Kidney (tissue), 14 donors: ENCODE measurements around the gene TENM4. TPM values are rescaled to one million over a fixed set of nuclear protein-coding genes. Genes with fewer than 3 reads are reported as not detected.

Experiments used
- DNase-seq, 5 donors: peaks; one replicate each; pipeline ENCODE4 v3.0.0-alpha.2; 2013 to 2020
- FAIRE-seq: peaks from 2 replicates; lab custom pipeline; 2012; peaks lifted over from hg19 to GRCh38; lab: Jason Lieb, UNC
- H3K27ac ChIP-seq, 2 donors: one replicate each; pipeline ENCODE4 v1.7.0; 2013; ENCODE audit warnings: low read depth in 2 of 2, low read length in 2 of 2, inconsistent platforms in 1 of 2
- H3K27me3 ChIP-seq: one replicate; pipeline ENCODE4 v1.7.1; 2013; ENCODE audit warnings: low read length, inconsistent platforms; ENCODE audit not compliant: control insufficient read depth, insufficient read depth
- H3K36me3 ChIP-seq, 3 donors: one replicate each; pipeline versions ENCODE4 v1.7.0 to v1.7.1; 2013; ENCODE audit warnings: low read length in 3 of 3, control low read depth in 1 of 3, inconsistent platforms in 1 of 3; ENCODE audit not compliant: insufficient read depth in 3 of 3, control insufficient read depth in 2 of 3
- H3K4me1 ChIP-seq, 3 donors: one replicate each; pipeline versions ENCODE4 v1.7.0 to v1.7.1; 2013; ENCODE audit warnings: low read length in 3 of 3, inconsistent platforms in 1 of 3, low read depth in 1 of 3; ENCODE audit not compliant: control insufficient read depth in 2 of 3, insufficient read depth in 2 of 3
- H3K4me3 ChIP-seq, 3 donors: one replicate each; pipeline versions ENCODE4 v1.7.0 to v1.8.1; 2013; ENCODE audit warnings: low read length in 3 of 3, control low read depth in 1 of 3, inconsistent platforms in 1 of 3
- H3K9ac ChIP-seq, 3 donors: one replicate each; pipeline versions ENCODE4 v1.7.0 to v1.7.1; 2013; ENCODE audit warnings: low read length in 3 of 3, control low read depth in 1 of 3, inconsistent platforms in 1 of 3
- H3K9me3 ChIP-seq, 3 donors: one replicate each; pipeline versions ENCODE4 v1.7.0 to v1.7.1; 2013; ENCODE audit warnings: low read length in 3 of 3, control low read depth in 1 of 3, inconsistent platforms in 1 of 3; ENCODE audit not compliant: control insufficient read depth in 2 of 3, insufficient read depth in 1 of 3
- intact Hi-C: fragments of 100-400 bp; cut with DNase I; formaldehyde crosslinking; loops from one replicate; pipeline ENCODE4 v1.11.1; 2022
- polyA plus RNA-seq: library from polyadenylated mRNA; stranded (reverse); fragments of 350-450 nt; fragmentation: Illumina TruSeq; extraction: RNeasy Lipid Tissue Mini Kit (QIAGEN cat#74804); gene quantifications from one replicate; pipeline ENCODE4 v1.2.3, GENCODE V29; 2014; ENCODE audit warnings: low read depth, low replicate concordance; ENCODE audit not compliant: insufficient read depth
- total RNA-seq: library from RNA; stranded (reverse); fragmentation: NEBNext Ultra II Directional; extraction: Animal tissue kit (Norgen Biotek cat#: 25700); gene quantifications from one replicate; pipeline ENCODE4 v1.2.1, GENCODE V29; 2021
- TF ChIP-seq, protein P1 (sequence below): IDR thresholded peaks from 3 replicates; pipeline ENCODE4 v1.5.1; 2012; ENCODE audit warnings: mild to moderate bottlenecking, moderate library complexity, borderline replicate concordance; ENCODE audit not compliant: insufficient read depth; ENCODE audit errors: extremely low read depth
- donor health status: control.
- donor health status: control.
- donor health status: control.
- donor health status: control.
- donor health status: control.
- donor health status: DM: yes; HTN: yes; CAD: no.
- donor health status: Normal renal cell carcinoma (clear cell type).

Gene TENM4
- total and polyA plus RNA-seq, 2 donors from 2014 or later, result 0.34 to 31.0 TPM

- H3K27me3 ChIP-seq, result no peaks in the 10 kb centered on the region
- no peaks in the 10 kb centered on the region for H3K4me1 ChIP-seq
- intact Hi-C loops, result no loop called here
- H3K36me3 ChIP-seq, result no peaks in the 10 kb centered on the region
- no peak overlapping the region for H3K27ac ChIP-seq
- no peak overlapping the region for H3K9ac ChIP-seq
- FAIRE-seq (no peak), DNase-seq (no peak)
- TF ChIP-seq, protein P1, sequence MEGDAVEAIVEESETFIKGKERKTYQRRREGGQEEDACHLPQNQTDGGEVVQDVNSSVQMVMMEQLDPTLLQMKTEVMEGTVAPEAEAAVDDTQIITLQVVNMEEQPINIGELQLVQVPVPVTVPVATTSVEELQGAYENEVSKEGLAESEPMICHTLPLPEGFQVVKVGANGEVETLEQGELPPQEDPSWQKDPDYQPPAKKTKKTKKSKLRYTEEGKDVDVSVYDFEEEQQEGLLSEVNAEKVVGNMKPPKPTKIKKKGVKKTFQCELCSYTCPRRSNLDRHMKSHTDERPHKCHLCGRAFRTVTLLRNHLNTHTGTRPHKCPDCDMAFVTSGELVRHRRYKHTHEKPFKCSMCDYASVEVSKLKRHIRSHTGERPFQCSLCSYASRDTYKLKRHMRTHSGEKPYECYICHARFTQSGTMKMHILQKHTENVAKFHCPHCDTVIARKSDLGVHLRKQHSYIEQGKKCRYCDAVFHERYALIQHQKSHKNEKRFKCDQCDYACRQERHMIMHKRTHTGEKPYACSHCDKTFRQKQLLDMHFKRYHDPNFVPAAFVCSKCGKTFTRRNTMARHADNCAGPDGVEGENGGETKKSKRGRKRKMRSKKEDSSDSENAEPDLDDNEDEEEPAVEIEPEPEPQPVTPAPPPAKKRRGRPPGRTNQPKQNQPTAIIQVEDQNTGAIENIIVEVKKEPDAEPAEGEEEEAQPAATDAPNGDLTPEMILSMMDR, result no peak
- no peak overlapping the region for H3K4me3 ChIP-seq
- no peaks in the 10 kb centered on the region for H3K9me3 ChIP-seq
Observed at GRCh38 chr11:78647986-78648875, 792.6 kb downstream of the TENM4 start.

GRCh38 chr11:78647266-78647915 lies 793.4 kb downstream of the TENM4 start:
- TF ChIP-seq, protein P1, result no peak
- no peak for FAIRE-seq
- H3K27me3 ChIP-seq, result no peaks in the 10 kb centered on the region
- H3K4me1 ChIP-seq, result no peaks in the 10 kb centered on the region
- no peak overlapping the region for H3K9ac ChIP-seq
- H3K4me3 ChIP-seq, result no peak overlapping the region
- no peak for DNase-seq
- intact Hi-C loops, result no loop called here
- H3K36me3 ChIP-seq, result no peaks in the 10 kb centered on the region
- H3K27ac ChIP-seq, result no peak overlapping the region
- H3K9me3 ChIP-seq, result no peaks in the 10 kb centered on the region

DNA sequence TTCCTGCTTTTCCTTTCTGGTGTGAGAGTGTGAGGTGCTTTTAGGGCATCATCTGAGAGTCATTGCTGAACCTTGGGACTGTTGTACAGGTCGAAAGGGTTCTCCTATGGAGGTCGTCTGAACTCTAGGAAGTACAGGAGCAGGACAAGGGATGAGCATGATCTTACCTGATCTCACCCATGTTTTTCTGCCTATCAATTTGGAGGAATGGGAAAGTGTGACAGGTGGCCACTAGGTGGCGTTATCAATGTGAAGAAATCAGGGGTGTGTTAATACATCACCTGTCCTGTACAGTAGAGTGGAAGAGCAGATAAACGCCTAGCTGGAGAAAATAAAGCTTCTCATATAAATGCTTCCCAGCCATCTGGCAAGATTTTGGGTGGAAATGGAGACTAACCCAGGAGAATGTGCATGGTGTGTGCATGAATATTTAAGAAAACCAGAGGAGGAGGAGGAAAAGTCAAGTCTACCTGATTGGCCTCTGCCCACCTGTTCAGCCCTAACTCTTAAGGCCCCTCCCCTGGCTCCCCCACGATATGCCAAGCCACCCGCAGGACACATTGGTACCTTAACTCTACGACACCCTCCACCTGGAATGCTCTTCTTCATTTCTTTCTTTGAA lies 794.2 kb downstream of the TENM4 start:
- no peaks in the 10 kb centered on the region for H3K36me3 ChIP-seq
- intact Hi-C loops, result no loop called here
- H3K9ac ChIP-seq, result no peak overlapping the region
- H3K27ac ChIP-seq, result no peak overlapping the region
- DNase-seq (peak in 4 of 5 donors; percentile 68 to 77 (median 68)), FAIRE-seq (no peak)
- no peaks in the 10 kb centered on the region for H3K4me1 ChIP-seq
- H3K4me3 ChIP-seq, result no peak overlapping the region
- TF ChIP-seq, protein P1, result peak; percentile 68
- no peaks in the 10 kb centered on the region for H3K9me3 ChIP-seq
- H3K27me3 ChIP-seq, result no peaks in the 10 kb centered on the region
